PC-9 (cell line): ENCODE measurements around the gene SUPV3L1. TPM values are rescaled to one million over a fixed set of nuclear protein-coding genes. Genes with fewer than 3 reads are reported as not detected.
"Not testable (repeated sequence)": the region's sequence is repeated elsewhere in the genome, so short reads cannot be mapped to it uniquely, and the experiment has no call there.

Experiments
- BruUV-seq: library from RNA; stranded (reverse); fragments of 400-500 nt; replicated peaks from 2 replicates; lab custom pipeline; 2021; lab: Mats Ljungman, UMichigan
- CTCF ChIA-PET: fragments of 300-600 bp; sonication (Branson Sonifier 250); formaldehyde crosslinking; loops from one replicate; lab custom pipeline; 2022; ENCODE audit warnings: antibody characterized with exemption; lab: Charles Lee
- POLR2A ChIA-PET: fragments of 300-600 bp; sonication (Branson Sonifier 250); formaldehyde crosslinking; loops from one replicate; lab custom pipeline; 2022; ENCODE audit warnings: antibody characterized with exemption; ENCODE audit not compliant: unreplicated experiment; lab: Charles Lee
- DNase-seq, 2 experiments: peaks; one replicate each; pipeline versions ENCODE4 v3.0.0 to v3.0.0-alpha.2; 2015 to 2022; ENCODE audit warnings: mixed read lengths in 1 of 2
- H2AFZ ChIP-seq: fragments of 200-600 bp; sonication (generic); 2 replicates; pipeline ENCODE4 v1.8.1; 2017; ENCODE audit warnings: antibody characterized with exemption
- H3F3A ChIP-seq: fragments of 200-600 bp; sonication (generic); 2 replicates; pipeline ENCODE4 v1.8.1; 2017; ENCODE audit warnings: antibody characterized with exemption, mild to moderate bottlenecking, low read depth; ENCODE audit not compliant: insufficient read depth
- H3K27ac ChIP-seq: fragments of 200-600 bp; sonication (generic); 2 replicates; pipeline ENCODE4 v1.6.1; 2016; ENCODE audit warnings: mixed run types
- H3K27me3 ChIP-seq: fragments of 200-600 bp; sonication (generic); 2 replicates; pipeline ENCODE4 v1.6.1; 2016; ENCODE audit warnings: low read depth, mixed run types; ENCODE audit not compliant: insufficient read depth
- H3K36me3 ChIP-seq: fragments of 200-600 bp; sonication (generic); 2 replicates; pipeline ENCODE4 v1.6.1; 2016; ENCODE audit warnings: low read depth, mixed run types
- H3K4me1 ChIP-seq: fragments of 200-600 bp; sonication (generic); replicated peaks from 2 replicates; pipeline ENCODE4 v1.6.1; 2016; ENCODE audit warnings: mixed run types; ENCODE audit not compliant: insufficient read depth
- H3K4me2 ChIP-seq: fragments of 200-600 bp; sonication (generic); 2 replicates; pipeline ENCODE4 v1.6.1; 2017; ENCODE audit warnings: mixed run types
- H3K4me3 ChIP-seq: fragments of 200-600 bp; sonication (generic); 2 replicates; pipeline ENCODE4 v1.6.1; 2016; ENCODE audit warnings: mixed run types
- H3K79me2 ChIP-seq: fragments of 200-600 bp; sonication (generic); 2 replicates; pipeline ENCODE4 v1.6.1; 2017; ENCODE audit warnings: low read depth, mixed run types
- H3K9me2 ChIP-seq: fragments of 200-600 bp; sonication (generic); 2 replicates; pipeline ENCODE4 v1.8.1; 2017; ENCODE audit warnings: mild to moderate bottlenecking; ENCODE audit not compliant: insufficient read depth
- H3K9me3 ChIP-seq: fragments of 200-600 bp; sonication (generic); 2 replicates; pipeline ENCODE4 v1.8.1; 2016; ENCODE audit warnings: low read depth; ENCODE audit not compliant: insufficient read depth
- H4K20me1 ChIP-seq: fragments of 200-600 bp; sonication (generic); 2 replicates; pipeline ENCODE4 v1.8.1; 2017; ENCODE audit not compliant: insufficient read depth
- EZH2 ChIP-seq: fragments of 200-600 bp; sonication (generic); IDR thresholded peaks from 2 replicates; pipeline ENCODE4 v1.8.0; 2017; ENCODE audit warnings: antibody characterized with exemption, low read depth
- intact Hi-C: fragments of 100-400 bp; cut with micrococcal nuclease; formaldehyde crosslinking; loops from one replicate; pipeline ENCODE4 v1.10.0; 2022; ENCODE audit not compliant: unreplicated experiment
- total RNA-seq: library from RNA; stranded (reverse); gene quantifications from 2 replicates; pipeline ENCODE4 v1.2.3, GENCODE V29; 2021
- TF ChIP-seq, protein P1 (sequence below): fragments of 200-600 bp; sonication (generic); conservative IDR thresholded peaks from 2 replicates; pipeline ENCODE4 v1.6.1; 2017; ENCODE audit warnings: mixed run types, antibody characterized with exemption, mild to moderate bottlenecking, moderate library complexity

SUPV3L1 gene
- total RNA-seq, 1 experiment from 2014 or later = 55.7 TPM

DNA sequence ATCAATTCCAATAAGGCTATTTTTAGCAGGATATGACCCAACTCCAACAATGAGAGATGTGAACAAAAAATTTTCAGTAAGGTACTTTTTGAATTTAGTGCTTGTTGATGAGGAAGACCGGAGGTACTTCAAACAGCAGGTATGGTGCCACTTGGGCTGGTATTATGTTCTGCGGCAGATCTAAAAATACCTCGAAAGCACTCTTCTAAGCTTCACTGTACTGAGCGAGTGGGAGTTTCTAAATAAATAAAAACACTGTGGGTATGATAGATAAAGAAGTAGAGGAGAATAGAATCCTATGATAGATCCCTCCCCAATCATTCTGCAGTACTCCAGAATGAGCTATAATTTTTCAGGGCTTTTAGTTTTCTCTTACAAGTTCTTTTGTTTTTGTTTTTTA lies 11.5 kb upstream of the SUPV3L1 start:
- DNase-seq = no peak
- H3K9me3 ChIP-seq = no peaks in the 10 kb centered on the region
- TF ChIP-seq, protein P1, sequence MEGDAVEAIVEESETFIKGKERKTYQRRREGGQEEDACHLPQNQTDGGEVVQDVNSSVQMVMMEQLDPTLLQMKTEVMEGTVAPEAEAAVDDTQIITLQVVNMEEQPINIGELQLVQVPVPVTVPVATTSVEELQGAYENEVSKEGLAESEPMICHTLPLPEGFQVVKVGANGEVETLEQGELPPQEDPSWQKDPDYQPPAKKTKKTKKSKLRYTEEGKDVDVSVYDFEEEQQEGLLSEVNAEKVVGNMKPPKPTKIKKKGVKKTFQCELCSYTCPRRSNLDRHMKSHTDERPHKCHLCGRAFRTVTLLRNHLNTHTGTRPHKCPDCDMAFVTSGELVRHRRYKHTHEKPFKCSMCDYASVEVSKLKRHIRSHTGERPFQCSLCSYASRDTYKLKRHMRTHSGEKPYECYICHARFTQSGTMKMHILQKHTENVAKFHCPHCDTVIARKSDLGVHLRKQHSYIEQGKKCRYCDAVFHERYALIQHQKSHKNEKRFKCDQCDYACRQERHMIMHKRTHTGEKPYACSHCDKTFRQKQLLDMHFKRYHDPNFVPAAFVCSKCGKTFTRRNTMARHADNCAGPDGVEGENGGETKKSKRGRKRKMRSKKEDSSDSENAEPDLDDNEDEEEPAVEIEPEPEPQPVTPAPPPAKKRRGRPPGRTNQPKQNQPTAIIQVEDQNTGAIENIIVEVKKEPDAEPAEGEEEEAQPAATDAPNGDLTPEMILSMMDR = no peak
- no peak for TF ChIP-seq EZH2
- ChIA-PET POLR2A (no interaction called here), CTCF (no interaction called here)
- H3K9me2 ChIP-seq = no peaks in the 10 kb centered on the region
- no peak overlapping the region for H3K27ac ChIP-seq
- H3K27me3 ChIP-seq = no peaks in the 10 kb centered on the region
- intact Hi-C loops = no loop called here
- H3K79me2 ChIP-seq = no peaks in the 10 kb centered on the region
- no TSS peak for BruUV-seq
- H4K20me1 ChIP-seq = peaks cover 5% of the 10 kb centered on the region; the same call in 1 of the 2 replicates
- H3F3A ChIP-seq = peaks cover 31% of the 10 kb centered on the region; the same call in 1 of the 2 replicates
- H2AFZ ChIP-seq = no peak overlapping the region
- no peak overlapping the region for H3K4me3 ChIP-seq
- no peaks in the 10 kb centered on the region for H3K4me1 ChIP-seq
- H3K4me2 ChIP-seq = no peak overlapping the region
- H3K36me3 ChIP-seq = peaks cover 33% of the 10 kb centered on the region; the same call in 1 of the 2 replicates

DNA sequence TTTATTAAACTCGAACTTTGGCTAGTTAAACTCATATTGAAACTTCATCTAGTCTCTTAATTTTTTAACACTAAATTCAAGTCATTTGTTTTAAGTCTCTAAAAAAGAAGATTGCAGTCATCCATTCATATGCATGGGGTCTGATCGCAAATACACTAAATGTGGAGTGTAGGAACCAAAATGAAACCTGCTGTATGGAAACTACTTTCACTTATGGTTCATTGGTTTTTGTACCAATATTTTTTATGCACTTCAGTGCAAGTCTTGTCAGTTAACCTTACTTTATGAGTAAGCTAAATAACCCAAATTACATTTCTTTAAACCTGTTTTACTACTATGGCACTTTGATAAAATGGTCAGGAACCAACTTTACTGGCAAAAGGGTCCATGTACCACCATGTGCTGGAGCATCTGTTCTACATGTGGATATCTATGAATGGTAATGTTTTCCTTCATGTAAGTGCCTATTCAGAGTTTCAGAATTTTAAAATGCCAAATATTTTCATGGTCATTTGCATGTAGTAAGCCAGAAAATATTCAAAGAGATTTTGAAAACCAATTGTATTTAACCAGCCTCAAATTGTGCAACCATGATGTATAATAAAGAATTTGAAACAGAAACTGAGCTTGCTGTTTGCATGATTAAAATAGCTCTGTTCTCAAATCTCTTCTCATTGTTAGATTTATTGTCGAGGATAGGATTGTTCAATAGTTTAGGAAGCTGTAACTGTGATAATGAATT lies 7.6 kb upstream of the SUPV3L1 start:
- H3K79me2 ChIP-seq = no peaks in the 10 kb centered on the region
- CTCF ChIA-PET = no interaction called here
- no TSS peak for BruUV-seq
- no peaks in the 10 kb centered on the region for H3K9me2 ChIP-seq
- H3K4me3 ChIP-seq = no peak overlapping the region
- POLR2A ChIA-PET = no interaction called here
- intact Hi-C loops = no loop called here
- no peaks in the 10 kb centered on the region for H3K27me3 ChIP-seq
- peaks cover 5% of the 10 kb centered on the region; the same call in 1 of the 2 replicates for H4K20me1 ChIP-seq
- no peak overlapping the region for H2AFZ ChIP-seq
- H3K9me3 ChIP-seq = no peaks in the 10 kb centered on the region
- no peak overlapping the region for H3K27ac ChIP-seq
- H3K4me1 ChIP-seq = no peaks in the 10 kb centered on the region
- peaks cover 31% of the 10 kb centered on the region; the same call in 1 of the 2 replicates for H3F3A ChIP-seq
- H3K36me3 ChIP-seq = 0 out of 2 replicates have a peak, but pooled peaks cover 26% of the 10 kb centered on the region
- DNase-seq = no peak
- TF ChIP-seq, protein P1 = no peak
- TF ChIP-seq EZH2 = no peak
- no peak overlapping the region for H3K4me2 ChIP-seq

DNA sequence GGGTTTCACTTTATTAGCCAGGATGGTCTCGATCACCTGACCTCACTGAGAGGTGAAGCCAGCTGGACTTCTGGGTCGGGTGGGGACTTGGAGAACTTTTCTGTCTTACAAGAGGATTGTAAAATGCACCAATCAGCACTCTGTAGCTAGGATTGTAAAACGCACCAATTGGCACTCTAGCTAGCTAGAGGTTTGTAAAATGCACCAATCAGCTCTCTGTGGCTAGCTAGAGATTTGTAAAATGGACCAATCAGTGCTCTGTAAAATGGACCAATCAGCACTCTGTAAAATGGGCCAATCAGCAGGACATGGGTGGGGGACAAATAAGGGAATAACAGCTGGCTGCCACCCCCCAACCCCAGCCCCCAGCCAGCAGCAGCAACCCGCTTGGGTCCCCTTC lies 4.7 kb upstream of the SUPV3L1 start:
- 0 out of 2 replicates have a peak, but pooled peaks cover 12% of the 10 kb centered on the region for H3K36me3 ChIP-seq
- H3K27ac ChIP-seq, H3K27me3 ChIP-seq, H3K9me3 ChIP-seq, CTCF ChIA-PET, POLR2A ChIA-PET, H3K9me2 ChIP-seq, H3K4me2 ChIP-seq, H3K79me2 ChIP-seq, H2AFZ ChIP-seq, DNase-seq, intact Hi-C loops, BruUV-seq, H3K4me1 ChIP-seq, H3K4me3 ChIP-seq, H4K20me1 ChIP-seq: not testable (repeated sequence)
- peaks cover 31% of the 10 kb centered on the region; the same call in 1 of the 2 replicates for H3F3A ChIP-seq
